Keratinocyte (primary cell): ENCODE measurements around the gene ARHGAP18. TPM values are rescaled to one million over a fixed set of nuclear protein-coding genes. Genes with fewer than 3 reads are reported as not detected.

Source experiments
- DNase-seq: peaks from one replicate; pipeline ENCODE4 v3.0.0-alpha.2; 2011; ENCODE audit warnings: low read depth, missing footprints, low spot score
- FAIRE-seq: peaks from 2 replicates; lab custom pipeline; 2011; peaks lifted over from hg19 to GRCh38; lab: Jason Lieb, UNC
- H2AFZ ChIP-seq: 2 replicates; pipeline ENCODE4 v1.6.0; 2012; ENCODE audit warnings: low read length, control low read depth, inconsistent platforms; ENCODE audit not compliant: control insufficient read depth
- H3K27ac ChIP-seq: 2 replicates; pipeline ENCODE4 v1.5.1; 2011; ENCODE audit warnings: low read length; ENCODE audit not compliant: control insufficient read depth, insufficient read depth
- H3K27me3 ChIP-seq: 3 replicates; pipeline ENCODE4 v1.6.0; 2011; ENCODE audit warnings: low read length; ENCODE audit not compliant: control insufficient read depth, insufficient read depth; ENCODE audit errors: extremely low read depth
- H3K36me3 ChIP-seq, 2 experiments: 2 replicates in 1 of 2; 3 replicates in 1 of 2; pipeline ENCODE4 v1.5.1; 2011; ENCODE audit warnings: low read length in 2 of 2, mild to moderate bottlenecking in 1 of 2; ENCODE audit not compliant: control insufficient read depth in 2 of 2, insufficient read depth in 2 of 2; ENCODE audit errors: extremely low read depth in 1 of 2
- H3K4me1 ChIP-seq: 3 replicates; pipeline ENCODE4 v1.5.1; 2011; ENCODE audit warnings: low read length; ENCODE audit not compliant: control insufficient read depth, insufficient read depth; ENCODE audit errors: extremely low read depth
- H3K4me2 ChIP-seq: 3 replicates; pipeline ENCODE4 v1.6.0; 2011; ENCODE audit warnings: low read depth, low read length; ENCODE audit not compliant: control insufficient read depth, insufficient read depth; ENCODE audit errors: extremely low read depth
- H3K4me3 ChIP-seq, 3 experiments: fragments of 200-600 bp in 1 of 3; sonication (generic) in 1 of 3; 2 replicates in 2 of 3; 3 replicates in 1 of 3; pipeline ENCODE4 v1.5.1; 2011 to 2016; ENCODE audit warnings: low read length in 3 of 3, mild to moderate bottlenecking in 3 of 3, control low read depth in 2 of 3, inconsistent platforms in 1 of 3, low read depth in 1 of 3, mixed read lengths in 1 of 3, mixed run types in 1 of 3, moderate library complexity in 1 of 3; ENCODE audit not compliant: control insufficient read depth in 2 of 3, insufficient read depth in 2 of 3; ENCODE audit errors: extremely low read depth in 1 of 3
- H3K79me2 ChIP-seq: 2 replicates; pipeline ENCODE4 v1.6.0; 2012; ENCODE audit warnings: low read length; ENCODE audit not compliant: control insufficient read depth, insufficient read depth
- H3K9ac ChIP-seq: 3 replicates; pipeline ENCODE4 v1.6.0; 2011; ENCODE audit warnings: low read length; ENCODE audit not compliant: control insufficient read depth, insufficient read depth; ENCODE audit errors: extremely low read depth
- H3K9me1 ChIP-seq: 3 replicates; pipeline ENCODE4 v1.6.0; 2011; ENCODE audit warnings: low read length; ENCODE audit not compliant: control insufficient read depth, insufficient read depth; ENCODE audit errors: extremely low read depth
- H3K9me3 ChIP-seq: 2 replicates; pipeline ENCODE4 v1.5.1; 2012; ENCODE audit warnings: low read depth, low read length; ENCODE audit not compliant: control insufficient read depth
- H4K20me1 ChIP-seq: 3 replicates; pipeline ENCODE4 v1.6.0; 2011; ENCODE audit warnings: low read length; ENCODE audit not compliant: control insufficient read depth, insufficient read depth; ENCODE audit errors: extremely low read depth
- EZH2 ChIP-seq: IDR thresholded peaks from one replicate; pipeline ENCODE4 v1.6.1; 2012; ENCODE audit warnings: inconsistent platforms, mild to moderate bottlenecking, low read length, moderate library complexity
- dilution Hi-C: fragments of 300-500 bp; cut with MboI; formaldehyde crosslinking; loops from one replicate; pipeline ENCODE4 v1.7.0; 2020; ENCODE audit warnings: low sequenced_read_pairs; ENCODE audit not compliant: extremely low pct_ligation_motif_present
- polyA plus RNA-seq, 5 experiments: library from polyadenylated mRNA; depleted of rRNA in 3 of 5; stranded (reverse) in 3 of 5; stranded (forward) in 1 of 5; unstranded in 1 of 5; fragments of >200 nt; gene quantifications; 1 replicate in 1 of 5; 2 replicates in 3 of 5; 3 replicates in 1 of 5; pipeline versions ENCODE4 v1.2.1 to v1.2.3, GENCODE V29; 2011 to 2012; ENCODE audit warnings: missing spikeins in 2 of 5, low read depth in 1 of 5, low replicate concordance in 1 of 5
- TF ChIP-seq, protein P1 (sequence below), 3 experiments: IDR thresholded peaks in 1 of 3; conservative IDR thresholded peaks in 1 of 3; optimal IDR thresholded peaks in 1 of 3; 2 replicates in 2 of 3; 3 replicates in 1 of 3; pipeline versions ENCODE3 to v1.5.1; 2011; ENCODE audit warnings: low read length in 3 of 3, mild to moderate bottlenecking in 3 of 3, moderate library complexity in 2 of 3, control low read depth in 1 of 3, inconsistent platforms in 1 of 3; ENCODE audit not compliant: insufficient read depth in 2 of 3; ENCODE audit errors: extremely low read depth in 1 of 3

The ARHGAP18 gene
- polyA plus RNA-seq, 1 donor (not counting 4 experiments of a cell fraction or from before 2014, with no cell fraction given): 17.7 TPM

DNA sequence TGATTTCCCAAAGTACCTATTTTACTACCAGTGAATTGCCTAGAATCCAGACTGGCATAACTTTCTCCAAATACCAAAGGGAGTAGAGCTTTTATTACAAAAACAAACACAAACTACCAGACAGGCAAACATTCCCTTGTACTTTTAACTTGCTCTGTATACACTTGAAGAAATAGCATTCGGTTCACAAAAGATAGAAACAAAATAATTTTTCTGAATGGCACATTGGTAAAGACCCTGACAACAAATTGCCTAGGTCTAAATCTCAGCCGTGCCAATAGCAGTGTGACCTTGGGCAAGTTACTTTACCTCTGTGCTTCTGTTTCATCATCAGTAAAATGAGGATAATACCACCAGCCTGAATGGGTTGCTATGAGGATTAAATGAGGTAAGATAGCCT lies 15.9 kb downstream of the ARHGAP18 start:
- DNase-seq (no peak), FAIRE-seq (peak; percentile 9)
- Histone ChIP-seq H3K79me2 (peaks cover 94% of the 10 kb centered on the region), H3K27ac (no peak overlapping the region), H2AFZ (no peak overlapping the region), H3K4me3 (no peak overlapping the region), H3K9ac (no peak overlapping the region), H4K20me1 (no peaks in the 10 kb centered on the region), H3K27me3 (no peaks in the 10 kb centered on the region), H3K4me2 (no peak overlapping the region), H3K4me1 (peaks cover 14% of the 10 kb centered on the region), H3K36me3 (peaks cover 0 to 3% of the 10 kb centered on the region in 2 experiments), H3K9me1 (peaks cover 2% of the 10 kb centered on the region), H3K9me3 (no peaks in the 10 kb centered on the region)
- TF ChIP-seq, protein P1, sequence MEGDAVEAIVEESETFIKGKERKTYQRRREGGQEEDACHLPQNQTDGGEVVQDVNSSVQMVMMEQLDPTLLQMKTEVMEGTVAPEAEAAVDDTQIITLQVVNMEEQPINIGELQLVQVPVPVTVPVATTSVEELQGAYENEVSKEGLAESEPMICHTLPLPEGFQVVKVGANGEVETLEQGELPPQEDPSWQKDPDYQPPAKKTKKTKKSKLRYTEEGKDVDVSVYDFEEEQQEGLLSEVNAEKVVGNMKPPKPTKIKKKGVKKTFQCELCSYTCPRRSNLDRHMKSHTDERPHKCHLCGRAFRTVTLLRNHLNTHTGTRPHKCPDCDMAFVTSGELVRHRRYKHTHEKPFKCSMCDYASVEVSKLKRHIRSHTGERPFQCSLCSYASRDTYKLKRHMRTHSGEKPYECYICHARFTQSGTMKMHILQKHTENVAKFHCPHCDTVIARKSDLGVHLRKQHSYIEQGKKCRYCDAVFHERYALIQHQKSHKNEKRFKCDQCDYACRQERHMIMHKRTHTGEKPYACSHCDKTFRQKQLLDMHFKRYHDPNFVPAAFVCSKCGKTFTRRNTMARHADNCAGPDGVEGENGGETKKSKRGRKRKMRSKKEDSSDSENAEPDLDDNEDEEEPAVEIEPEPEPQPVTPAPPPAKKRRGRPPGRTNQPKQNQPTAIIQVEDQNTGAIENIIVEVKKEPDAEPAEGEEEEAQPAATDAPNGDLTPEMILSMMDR (optimal IDR thresholded peaks at IDR 0.05 in 1 of 3, IDR thresholded peaks at IDR 0.05 in 1 of 3, conservative IDR thresholded peaks at IDR 0.05 in 1 of 3; ENCODE audit: extremely low read depth in 1 of 3, insufficient read depth in 2 of 3, low read length in 3 of 3): no peak
- TF ChIP-seq EZH2: no peak
- dilution Hi-C loops: no loop called here

DNA sequence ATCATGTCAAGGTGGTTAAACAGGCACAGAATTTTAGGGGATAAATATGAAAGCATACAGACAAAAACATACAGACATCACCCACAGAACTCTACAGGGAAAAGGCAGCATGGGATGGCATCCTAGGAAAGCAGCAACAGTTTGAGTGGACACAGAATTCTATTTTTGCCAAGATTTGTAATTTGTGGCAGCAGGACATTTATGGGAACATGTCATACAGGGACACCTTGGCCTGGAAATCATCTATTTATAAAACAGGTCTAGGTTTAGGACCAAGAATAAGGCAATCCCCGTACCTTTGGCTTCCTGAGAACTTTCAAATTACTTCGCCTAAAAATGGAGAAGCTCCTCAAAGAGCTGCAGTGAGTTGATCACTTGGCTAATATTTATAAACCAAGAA lies 17.5 kb downstream of the ARHGAP18 start:
- Histone ChIP-seq H3K4me3 (no peak overlapping the region), H3K79me2 (peaks cover 87% of the 10 kb centered on the region)

More for the DNA sequence above, 17.5 kb downstream of the ARHGAP18 start:
- Histone ChIP-seq H3K9ac (no peak overlapping the region), H3K9me1 (no peaks in the 10 kb centered on the region), H3K27me3 (no peaks in the 10 kb centered on the region), H3K4me1 (peaks cover 24% of the 10 kb centered on the region), H3K9me3 (no peaks in the 10 kb centered on the region), H3K36me3 (peaks cover 0 to 3% of the 10 kb centered on the region in 2 experiments), H4K20me1 (no peaks in the 10 kb centered on the region), H3K27ac (no peak overlapping the region), H2AFZ (no peak overlapping the region), H3K4me2 (no peak overlapping the region)
- TF ChIP-seq, protein P1 (optimal IDR thresholded peaks at IDR 0.05 in 1 of 3, IDR thresholded peaks at IDR 0.05 in 1 of 3, conservative IDR thresholded peaks at IDR 0.05 in 1 of 3; ENCODE audit: extremely low read depth in 1 of 3, insufficient read depth in 2 of 3, low read length in 3 of 3): no peak
- TF ChIP-seq EZH2: no peak
- FAIRE-seq (no peak), DNase-seq (no peak)
- dilution Hi-C loops: no loop called here
